A673 (cell line): ENCODE results near the gene SEC14L5.

Experiments used
- EZH2 ChIP-seq: fragments of 200-600 bp; sonication (generic); IDR thresholded peaks from 2 replicates; pipeline ENCODE4 v1.6.1; 2017; ENCODE audit warnings: borderline replicate concordance, low read depth, mild to moderate bottlenecking, mixed read lengths, antibody characterized with exemption, low read length; ENCODE audit not compliant: poor library complexity, severe bottlenecking
- TF ChIP-seq, protein P1 (sequence below): fragments of 300-800, 200-600 bp; sonication (generic); conservative IDR thresholded peaks from 2 replicates; pipeline ENCODE4 v1.5.1; 2017; ENCODE audit warnings: low read depth, mild to moderate bottlenecking, antibody characterized with exemption, low read length, moderate library complexity, mixed read lengths

DNA sequence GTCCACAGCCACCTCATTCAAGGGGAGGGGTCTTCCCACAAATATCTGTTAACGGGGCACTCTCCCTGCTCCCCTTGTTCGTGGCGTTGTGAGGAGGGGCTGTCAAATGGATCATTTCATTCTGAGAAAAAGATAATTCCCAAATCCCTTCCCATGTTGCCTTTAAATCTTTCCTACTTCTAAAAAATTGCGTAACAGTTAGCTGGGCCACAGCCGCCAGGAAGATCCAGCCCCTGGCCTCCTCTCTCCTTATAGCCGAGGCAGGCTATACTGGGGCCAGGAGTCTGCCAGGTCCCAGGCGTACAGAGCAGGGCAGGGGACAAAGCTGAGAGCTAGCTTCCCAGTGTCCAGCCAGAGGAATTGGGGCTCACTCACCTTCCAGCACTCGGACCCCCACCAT is 107.2 kb downstream of the SEC14L5 start:
- TF ChIP-seq, protein P1, sequence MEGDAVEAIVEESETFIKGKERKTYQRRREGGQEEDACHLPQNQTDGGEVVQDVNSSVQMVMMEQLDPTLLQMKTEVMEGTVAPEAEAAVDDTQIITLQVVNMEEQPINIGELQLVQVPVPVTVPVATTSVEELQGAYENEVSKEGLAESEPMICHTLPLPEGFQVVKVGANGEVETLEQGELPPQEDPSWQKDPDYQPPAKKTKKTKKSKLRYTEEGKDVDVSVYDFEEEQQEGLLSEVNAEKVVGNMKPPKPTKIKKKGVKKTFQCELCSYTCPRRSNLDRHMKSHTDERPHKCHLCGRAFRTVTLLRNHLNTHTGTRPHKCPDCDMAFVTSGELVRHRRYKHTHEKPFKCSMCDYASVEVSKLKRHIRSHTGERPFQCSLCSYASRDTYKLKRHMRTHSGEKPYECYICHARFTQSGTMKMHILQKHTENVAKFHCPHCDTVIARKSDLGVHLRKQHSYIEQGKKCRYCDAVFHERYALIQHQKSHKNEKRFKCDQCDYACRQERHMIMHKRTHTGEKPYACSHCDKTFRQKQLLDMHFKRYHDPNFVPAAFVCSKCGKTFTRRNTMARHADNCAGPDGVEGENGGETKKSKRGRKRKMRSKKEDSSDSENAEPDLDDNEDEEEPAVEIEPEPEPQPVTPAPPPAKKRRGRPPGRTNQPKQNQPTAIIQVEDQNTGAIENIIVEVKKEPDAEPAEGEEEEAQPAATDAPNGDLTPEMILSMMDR = no peak
- no peak for TF ChIP-seq EZH2
